Islet of Langerhans (tissue), 1 donor: ENCODE measurements around the gene DCN.

Source experiments
- FAIRE-seq: peaks from one replicate; lab custom pipeline; 2011; peaks lifted over from hg19 to GRCh38; lab: Jason Lieb, UNC

The DCN gene

GRCh38 chr12:91099341-91099740 lies 83.3 kb downstream of the DCN start:
- FAIRE-seq = no peak

DNA sequence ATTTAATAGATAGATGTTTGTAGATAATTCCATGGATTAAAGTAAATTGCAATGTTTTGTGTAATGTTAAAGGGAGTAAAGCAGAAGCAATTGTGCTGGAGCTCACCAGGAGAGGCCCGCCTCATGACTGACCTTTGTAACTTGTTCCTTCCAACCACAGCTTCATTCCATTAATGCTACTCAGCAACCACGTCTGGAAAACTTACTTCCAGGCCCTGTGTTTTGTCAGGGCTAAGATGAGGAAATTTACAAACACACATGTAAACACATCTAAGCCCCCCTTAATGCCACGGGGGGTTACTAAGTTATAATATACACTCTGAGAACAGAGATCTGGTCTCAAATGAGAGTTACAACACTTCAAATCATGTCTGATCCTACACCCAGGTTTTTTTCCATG lies 83.7 kb downstream of the DCN start:
- no peak for FAIRE-seq

DNA sequence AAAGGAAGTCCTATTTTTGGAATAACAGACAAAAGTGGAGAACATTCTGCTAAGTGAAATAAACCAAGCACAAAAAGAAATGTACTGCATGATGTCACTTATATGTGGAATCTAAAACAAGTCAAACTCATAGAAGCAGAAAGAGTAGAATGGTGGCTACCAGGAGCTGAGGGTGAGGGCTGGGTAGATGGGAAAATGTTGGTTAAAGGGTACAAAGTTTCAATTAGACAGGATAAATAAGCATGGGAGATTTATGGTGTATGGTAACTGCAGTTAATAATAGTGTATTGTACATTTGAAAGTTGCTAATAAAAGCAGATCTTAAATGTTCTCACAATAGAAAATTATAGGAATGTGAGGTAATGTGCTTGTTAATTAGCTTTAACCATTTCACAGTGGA lies 84.2 kb downstream of the DCN start:
- no peak for FAIRE-seq

DNA sequence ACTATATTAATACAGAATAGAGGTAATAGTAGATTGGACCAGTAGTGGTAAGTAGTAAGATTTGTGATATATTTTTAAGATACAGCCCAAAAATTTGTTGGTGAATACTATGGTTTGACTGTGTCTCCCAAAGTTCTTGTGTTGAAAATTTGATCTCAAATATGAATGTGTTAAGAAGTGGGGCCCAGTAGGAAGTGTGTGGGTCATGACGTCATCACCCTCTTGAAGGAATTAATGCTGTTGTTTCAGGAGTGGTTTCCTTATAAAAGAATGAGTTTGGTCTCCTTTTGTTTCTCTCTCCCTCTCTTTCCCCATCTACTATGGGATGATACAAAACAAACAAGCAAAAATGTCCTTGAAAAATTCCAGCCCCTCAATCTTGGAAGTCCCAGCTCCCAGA lies 87.7 kb downstream of the DCN start:
- no peak for FAIRE-seq

- FAIRE-seq = no peak
Measured at GRCh38 chr12:91094032-91094662, 88.5 kb downstream of the DCN start.

GRCh38 chr12:91093341-91093740 lies 89.3 kb downstream of the DCN start:
- FAIRE-seq = no peak

DNA sequence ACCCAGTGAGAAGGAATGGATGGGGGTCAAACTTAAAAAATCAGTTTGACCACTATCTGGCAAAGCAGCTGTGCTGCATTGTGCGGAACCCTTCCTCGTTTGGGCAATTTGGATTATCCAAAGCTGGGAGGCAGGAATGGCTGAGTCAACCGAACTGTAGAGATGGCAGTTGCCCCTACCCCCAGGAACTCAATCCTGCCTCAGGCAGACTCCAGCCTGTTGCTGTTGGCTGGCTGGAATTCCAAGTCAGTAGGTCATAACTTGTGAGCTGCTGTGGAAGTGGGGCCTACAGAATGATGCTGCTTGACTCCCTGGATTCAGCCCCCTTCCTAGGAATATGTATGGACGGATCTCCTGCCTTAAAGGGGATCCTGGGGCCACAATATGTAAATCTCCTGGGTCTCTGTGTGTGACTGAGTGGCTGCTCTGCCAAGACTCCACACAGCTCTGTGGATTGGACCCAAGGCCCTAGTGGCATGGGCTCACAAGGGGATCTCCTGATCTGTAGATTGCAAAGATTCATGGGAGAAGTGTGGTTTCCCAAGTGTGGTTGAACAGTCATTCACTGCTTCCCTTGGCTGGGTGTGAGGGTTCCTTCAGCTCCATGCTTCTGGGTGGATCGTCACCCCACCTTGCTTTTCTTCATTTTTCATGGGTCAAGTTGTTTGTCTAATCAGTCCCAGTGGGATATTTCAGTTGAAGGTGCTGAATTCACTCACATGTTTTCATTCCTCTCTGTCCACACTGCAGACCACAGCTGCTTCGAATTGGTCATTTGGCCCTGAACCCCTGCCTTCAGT lies 90.5 kb downstream of the DCN start:
- no peak for FAIRE-seq
